ENCODE results near the gene ASPSCR1.
A peak's percentile ranks its signal among the peaks of the same experiment; 100 is the strongest.

The ASPSCR1 gene

DNA sequence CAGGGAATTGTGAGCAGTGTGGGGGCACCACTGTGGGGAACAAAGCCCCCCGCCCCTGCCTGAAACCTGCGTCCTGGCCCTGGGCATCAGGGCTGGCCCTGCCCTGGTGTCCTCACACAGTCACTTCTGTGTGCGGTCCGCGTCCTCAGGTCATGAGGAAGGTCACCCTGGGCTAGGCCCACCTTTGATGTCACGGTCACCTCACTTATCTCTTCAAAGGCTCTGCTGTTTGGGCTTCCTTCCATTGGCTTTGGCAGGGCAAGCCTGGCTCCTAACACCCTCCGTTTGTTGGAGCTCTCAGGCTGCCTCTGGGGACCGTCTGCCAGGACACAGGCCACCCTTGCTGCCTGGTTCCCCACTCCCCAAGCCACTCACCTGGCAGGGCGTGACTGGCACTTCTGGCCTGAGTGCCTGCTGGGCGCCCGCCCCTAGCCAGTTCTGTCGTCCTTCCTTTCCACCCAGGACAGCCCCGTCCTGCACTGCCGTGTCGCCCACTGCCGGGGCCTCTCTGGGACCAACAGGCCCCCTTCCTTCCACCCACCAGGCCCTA, 36.4 kb downstream of the ASPSCR1 start:
- DNase-seq: no peak

- DNase-seq: no peak
These were observed 37.0 kb downstream of the ASPSCR1 start for GRCh38 chr17:82014432-82014831.

- no peak for DNase-seq
These were observed 37.5 kb downstream of the ASPSCR1 start for GRCh38 chr17:82014971-82015310.

GRCh38 chr17:82015311-82015971, 38.0 kb downstream of the ASPSCR1 start:
- DNase-seq: no peak

GRCh38 chr17:82016061-82016874, 38.8 kb downstream of the ASPSCR1 start:
- DNase-seq: no peak

DNA sequence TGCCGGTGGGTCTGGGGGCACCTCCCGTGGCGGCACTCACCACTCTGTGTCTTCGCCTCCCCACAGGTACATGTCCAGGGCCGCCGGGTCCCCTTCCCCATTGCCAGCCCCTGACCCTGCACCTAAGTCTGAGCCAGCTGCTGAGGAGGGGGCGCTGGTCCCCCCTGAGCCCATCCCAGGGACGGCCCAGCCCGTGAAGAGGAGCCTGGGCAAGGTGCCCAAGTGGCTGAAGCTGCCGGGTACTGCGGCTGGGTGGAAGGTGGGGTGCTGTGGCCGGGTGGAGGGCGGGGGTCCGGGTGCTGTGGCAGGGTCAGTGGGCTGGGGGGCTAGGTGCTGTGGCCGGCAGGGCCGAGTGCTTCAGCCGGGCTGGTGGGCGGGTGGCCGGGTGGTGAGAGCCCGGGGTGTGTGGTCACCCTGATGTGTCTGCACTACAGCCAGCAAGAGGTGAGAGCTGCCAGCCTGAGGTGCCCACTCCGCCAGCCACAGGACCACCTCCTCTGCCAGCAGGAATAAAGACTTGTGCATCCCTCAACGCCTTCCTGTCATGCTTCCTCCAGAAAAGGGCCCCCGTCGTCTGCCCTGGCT, 39.5 kb downstream of the ASPSCR1 start:
- no peak for DNase-seq

- DNase-seq: no peak
These were observed 40.3 kb downstream of the ASPSCR1 start for GRCh38 chr17:82017612-82018151.

DNA sequence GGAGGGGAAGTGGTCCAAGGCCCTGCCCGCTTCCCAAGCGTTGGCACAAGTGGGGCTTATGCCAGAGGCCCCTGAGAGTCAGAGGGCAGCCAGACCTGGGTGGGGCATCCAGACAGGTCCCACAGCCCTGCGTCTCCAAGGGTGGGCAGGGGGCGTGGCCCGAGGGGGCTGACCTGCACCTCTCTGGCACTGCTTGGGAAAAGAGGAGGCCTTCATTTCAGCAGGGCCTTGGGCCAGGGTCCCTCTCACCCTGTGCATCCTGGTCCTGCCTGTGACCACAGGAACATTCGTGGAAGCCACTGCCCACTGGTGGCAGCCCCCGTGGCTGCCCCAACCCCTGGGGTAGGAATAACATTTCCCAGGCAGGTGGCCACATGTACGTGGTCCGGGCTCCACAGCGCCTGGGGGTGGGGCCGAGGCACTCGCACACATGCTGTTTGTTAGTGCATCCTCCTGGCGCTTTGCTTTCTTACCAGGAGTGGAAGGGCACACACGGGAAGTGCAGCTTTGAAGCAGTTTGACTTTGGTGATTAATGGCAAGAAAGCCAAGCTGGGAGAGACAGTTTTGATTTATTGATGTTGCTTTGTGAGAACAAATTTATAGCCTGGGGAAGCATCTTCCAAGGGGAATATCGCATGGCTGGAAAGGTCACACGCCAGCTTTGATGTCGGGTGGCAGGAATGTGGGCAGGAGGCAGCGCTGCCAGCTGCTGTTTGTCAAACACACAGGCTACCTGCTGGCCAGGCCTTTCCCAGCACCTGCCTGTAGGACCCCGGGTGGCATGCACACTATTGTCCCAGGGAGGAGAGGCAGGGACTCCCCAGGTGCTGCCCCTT, 40.9 kb downstream of the ASPSCR1 start:
- no peak for DNase-seq

DNA sequence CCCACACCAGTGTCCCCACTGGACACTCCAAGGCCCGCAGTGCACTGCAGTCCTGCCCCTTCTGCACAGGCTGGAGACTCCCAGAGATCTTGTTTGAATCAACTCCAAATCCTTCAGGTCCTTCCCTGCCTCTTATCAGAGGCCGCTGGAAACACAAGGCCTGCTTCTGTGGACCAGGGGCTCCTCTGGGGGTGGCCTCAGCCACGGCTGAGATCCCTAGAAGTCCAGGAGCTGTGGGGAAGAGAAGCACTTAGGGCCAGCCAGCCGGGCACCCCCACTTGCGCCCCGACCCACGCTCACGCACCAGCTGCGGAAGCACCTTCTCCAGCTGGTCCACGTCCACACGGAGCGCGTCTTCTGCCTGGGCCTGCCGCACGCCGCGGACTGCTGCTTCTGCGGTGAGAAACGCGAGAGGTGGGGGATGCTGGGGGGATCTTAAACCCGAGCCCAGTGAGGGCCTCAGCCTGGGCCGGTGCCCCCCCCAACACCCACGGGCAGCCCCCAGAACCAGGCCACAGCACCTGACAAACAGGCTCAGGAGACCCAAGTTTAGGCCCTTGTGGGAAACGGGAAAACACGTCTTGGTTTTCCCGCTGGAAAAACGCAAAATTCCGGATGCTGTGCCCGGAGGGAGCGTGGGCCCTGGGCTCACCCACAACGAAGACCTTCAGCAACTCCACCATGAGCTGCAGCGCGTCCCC, 41.7 kb downstream of the ASPSCR1 start:
- DNase-seq: no peak

GRCh38 chr17:82019690-82020571, 42.5 kb downstream of the ASPSCR1 start:
- peak; percentile 39 for DNase-seq

DNA sequence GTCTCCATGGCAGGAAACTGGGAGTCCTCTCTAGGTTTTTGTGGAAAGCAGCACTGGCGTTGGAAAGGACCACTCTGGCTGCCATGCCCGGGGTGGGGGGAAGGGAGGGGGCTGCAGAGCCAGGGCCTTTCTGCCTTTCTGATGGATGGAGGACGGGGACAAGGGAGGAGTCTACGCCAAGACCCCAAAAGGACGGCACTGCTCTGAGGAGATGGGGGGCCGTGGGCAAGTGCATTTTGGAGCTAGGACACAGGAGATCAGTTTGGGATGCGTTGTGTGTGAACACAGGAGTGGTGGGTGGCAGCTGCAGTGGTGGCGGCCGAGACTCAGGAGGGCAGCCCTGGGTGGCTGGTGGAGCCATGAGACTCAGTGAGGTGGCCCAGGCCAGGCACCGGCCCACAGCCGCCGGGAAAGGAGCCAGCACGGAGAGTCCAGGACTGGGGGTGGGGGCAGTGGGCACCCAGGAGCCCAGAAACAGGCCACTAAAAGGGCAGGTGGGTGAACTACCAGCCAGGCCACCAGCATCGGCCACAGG, 43.2 kb downstream of the ASPSCR1 start:
- no peak for DNase-seq

- DNase-seq: peak; percentile 30
These were observed 43.9 kb downstream of the ASPSCR1 start for GRCh38 chr17:82021107-82021899.

DNA sequence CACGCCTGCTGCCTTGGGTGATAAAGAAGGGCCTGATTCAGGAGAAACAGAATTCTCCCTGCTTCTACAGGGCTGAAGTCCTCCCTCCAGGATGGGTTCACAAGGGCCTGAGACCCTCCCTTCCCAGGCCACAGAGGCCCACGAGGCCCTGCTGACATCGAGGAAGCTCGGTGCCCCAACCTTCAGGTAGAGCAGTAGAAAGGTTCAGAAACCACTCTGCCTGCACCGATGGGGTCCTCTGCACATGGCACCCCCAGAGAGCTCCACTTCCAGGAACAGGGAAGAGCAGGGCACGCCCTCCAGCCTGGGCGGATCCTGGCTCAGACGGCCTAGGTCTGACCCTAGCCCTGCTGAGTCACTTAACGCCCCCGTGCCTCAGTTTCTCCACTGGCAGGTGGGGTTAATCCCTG, 44.5 kb downstream of the ASPSCR1 start:
- no peak for DNase-seq

- DNase-seq: no peak
These were observed 45.0 kb downstream of the ASPSCR1 start, which contains the start of gene CENPX for GRCh38 chr17:82022310-82022980. Gene CENPX (minus strand): TSS chr17:82022878. CDS start chr17:82022861, 17 bp downstream.

- DNase-seq: peak; percentile 100
These were observed 45.6 kb downstream of the ASPSCR1 start, which contains the start of gene LRRC45 for GRCh38 chr17:82022981-82023446. Gene LRRC45 (plus strand): TSS chr17:82023305. CDS start chr17:82023644, 339 bp downstream.

DNA sequence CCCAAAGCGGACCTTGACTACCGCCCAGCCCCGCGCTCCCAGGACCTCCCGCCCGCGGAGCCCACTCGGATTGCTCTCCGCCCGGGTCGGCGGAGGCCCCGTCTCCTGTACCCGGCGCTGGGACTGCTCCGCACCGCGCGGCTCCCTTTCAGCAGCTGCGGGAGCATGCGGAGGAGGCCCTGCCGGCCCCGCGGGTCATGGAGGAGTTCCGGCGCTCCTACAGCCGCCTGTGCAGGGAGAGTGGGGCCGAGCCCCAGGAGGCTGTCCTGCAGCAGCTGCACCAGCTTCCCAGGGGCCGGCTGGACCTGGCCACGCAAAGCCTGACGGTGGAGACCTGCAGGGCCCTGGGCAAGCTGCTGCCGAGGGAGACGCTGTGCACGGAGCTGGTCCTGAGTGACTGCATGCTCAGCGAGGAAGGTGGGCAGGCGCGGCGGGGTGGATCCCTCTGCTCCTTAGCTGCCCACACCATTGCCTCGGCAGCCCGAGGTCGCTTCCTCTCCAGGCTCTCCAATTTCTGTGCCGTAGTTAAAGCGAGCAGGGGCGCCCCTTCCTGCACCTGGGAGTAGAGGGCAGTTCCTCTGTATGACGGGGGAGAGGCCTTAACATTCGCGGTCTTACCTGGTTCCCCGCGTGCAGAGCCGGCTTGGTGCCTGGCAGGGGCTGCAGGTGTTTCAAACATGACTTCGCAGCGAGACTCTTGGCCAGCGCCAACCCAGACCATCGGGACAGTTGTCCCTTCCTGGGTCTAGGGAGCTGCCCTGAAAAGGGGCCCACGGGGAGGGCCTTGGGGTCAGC, 46.2 kb downstream of the ASPSCR1 start:
- DNase-seq: no peak

- no peak for DNase-seq
These were observed 47.4 kb downstream of the ASPSCR1 start for GRCh38 chr17:82024859-82025258.
